ENCODE data around the gene RAMP1.

- TF ChIP-seq CTCF (IDR thresholded peaks at IDR 0.05) (no peak), POLR2A (IDR thresholded peaks at IDR 0.05) (no peak), POLR2AphosphoS5 (IDR thresholded peaks at IDR 0.05) (no peak)
These were observed 981 bp downstream of the RAMP1 start for GRCh38 chr2:237860273-237860935.

Measured in prostate gland (tissue), 2 donors.